ENCODE results near the gene FAM83F. TPM values are rescaled to one million over a fixed set of nuclear protein-coding genes. Genes with fewer than 3 reads are reported as not detected.

The FAM83F gene
- total and polyA plus RNA-seq, 2 experiments from 2014 or later: 0.18 TPM; not detected in 1

DNA sequence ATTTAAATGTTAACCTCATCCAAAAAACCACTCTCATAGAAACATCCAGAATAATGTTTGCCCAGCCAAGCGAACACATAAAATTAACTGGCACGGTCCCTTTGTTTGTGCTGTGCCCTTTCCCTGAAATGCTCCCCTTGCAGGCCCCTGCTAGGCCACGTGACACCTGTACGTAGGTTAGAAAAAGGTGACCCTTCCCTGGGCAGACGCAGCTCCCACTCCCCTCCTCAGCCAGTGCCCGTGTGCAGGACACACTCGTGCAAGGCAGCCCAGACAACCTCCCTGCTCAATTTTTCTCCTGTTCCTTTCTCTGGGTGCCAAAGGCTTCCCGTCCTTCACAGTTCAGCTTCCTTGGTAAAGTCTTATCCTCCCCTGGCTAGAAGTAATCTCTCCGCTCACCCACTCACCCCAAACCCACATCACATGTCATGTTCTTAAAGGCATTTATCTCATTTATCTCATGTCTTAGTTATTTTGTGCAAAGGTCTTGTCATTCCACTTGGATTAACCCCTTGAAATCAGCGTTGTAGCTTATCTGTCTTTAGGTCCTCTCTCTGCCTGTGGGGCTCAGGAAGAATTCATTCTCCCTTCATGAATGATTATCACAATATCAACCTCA, 20.7 kb downstream of the FAM83F start:
- no peak overlapping the region for H3K4me3 ChIP-seq
- H3K27me3 ChIP-seq: no peaks in the 10 kb centered on the region
- no peaks in the 10 kb centered on the region for H3K36me3 ChIP-seq
- no peak for TF ChIP-seq CTCF (IDR thresholded peaks at IDR 0.05; ENCODE audit: low read depth, low read length)
- no peak overlapping the region for H3K27ac ChIP-seq
- no peaks in the 10 kb centered on the region for H3K9me3 ChIP-seq (ENCODE audit: low read depth)
- no peak for DNase-seq (ENCODE audit: low read depth in 1 of 2, low spot score in 1 of 2)
- peaks cover 4% of the 10 kb centered on the region for H3K4me1 ChIP-seq (ENCODE audit: low read depth)

GRCh38 chr22:40018051-40018450, 23.3 kb downstream of the FAM83F start:
- no peaks in the 10 kb centered on the region for H3K9me3 ChIP-seq (ENCODE audit: low read depth)
- H3K27me3 ChIP-seq: no peaks in the 10 kb centered on the region
- no peaks in the 10 kb centered on the region for H3K36me3 ChIP-seq
- no peak for TF ChIP-seq CTCF (IDR thresholded peaks at IDR 0.05; ENCODE audit: low read depth, low read length)
- H3K4me3 ChIP-seq: no peak overlapping the region
- H3K27ac ChIP-seq: no peak overlapping the region
- H3K4me1 ChIP-seq (ENCODE audit: low read depth): no peaks in the 10 kb centered on the region
- no peak for DNase-seq (ENCODE audit: low read depth in 1 of 2, low spot score in 1 of 2)

DNA sequence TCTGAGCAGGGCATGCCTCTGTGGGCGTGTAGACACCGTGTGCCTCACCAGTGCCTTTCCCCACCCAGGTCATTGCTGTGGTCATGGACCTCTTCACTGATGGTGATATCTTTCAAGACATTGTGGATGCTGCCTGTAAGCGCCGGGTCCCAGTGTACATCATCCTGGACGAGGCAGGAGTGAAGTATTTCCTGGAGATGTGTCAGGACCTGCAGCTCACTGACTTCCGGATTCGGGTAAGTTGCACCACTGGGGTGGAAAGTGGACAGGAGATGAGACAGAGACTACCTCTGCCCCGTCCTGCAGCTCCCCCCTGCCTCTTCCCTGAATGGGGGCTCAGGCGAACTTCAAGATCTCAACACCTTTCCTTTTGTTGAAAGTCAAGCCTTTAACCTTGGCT, 24.3 kb downstream of the FAM83F start:
- no peaks in the 10 kb centered on the region for H3K27me3 ChIP-seq
- H3K9me3 ChIP-seq (ENCODE audit: low read depth): no peaks in the 10 kb centered on the region
- no peak for DNase-seq (ENCODE audit: low read depth in 1 of 2, low spot score in 1 of 2)
- no peak for TF ChIP-seq CTCF (IDR thresholded peaks at IDR 0.05; ENCODE audit: low read depth, low read length)
- H3K36me3 ChIP-seq: no peaks in the 10 kb centered on the region
- H3K4me1 ChIP-seq (ENCODE audit: low read depth): no peaks in the 10 kb centered on the region
- H3K27ac ChIP-seq: no peak overlapping the region
- no peak overlapping the region for H3K4me3 ChIP-seq

GRCh38 chr22:40020956-40021355, 26.2 kb downstream of the FAM83F start:
- H3K27ac ChIP-seq: no peak overlapping the region
- no peak for DNase-seq (ENCODE audit: low read depth in 1 of 2, low spot score in 1 of 2)
- H3K4me3 ChIP-seq: no peak overlapping the region
- no peaks in the 10 kb centered on the region for H3K4me1 ChIP-seq (ENCODE audit: low read depth)
- H3K36me3 ChIP-seq: no peaks in the 10 kb centered on the region
- H3K9me3 ChIP-seq (ENCODE audit: low read depth): no peaks in the 10 kb centered on the region
- no peak for TF ChIP-seq CTCF (IDR thresholded peaks at IDR 0.05; ENCODE audit: low read depth, low read length)
- no peaks in the 10 kb centered on the region for H3K27me3 ChIP-seq

- Histone ChIP-seq H3K36me3 (no peaks in the 10 kb centered on the region), H3K27ac (no peak overlapping the region), H3K4me3 (no peak overlapping the region), H3K4me1 (ENCODE audit: low read depth) (no peaks in the 10 kb centered on the region), H3K9me3 (ENCODE audit: low read depth) (no peaks in the 10 kb centered on the region), H3K27me3 (no peaks in the 10 kb centered on the region)
- TF ChIP-seq CTCF (IDR thresholded peaks at IDR 0.05; ENCODE audit: low read depth, low read length): no peak
- no peak for DNase-seq (ENCODE audit: low read depth in 1 of 2, low spot score in 1 of 2)
Measured at GRCh38 chr22:40021401-40022000, 26.7 kb downstream of the FAM83F start.
